ENCODE results near the gene ABCD1.
"Not testable (repeated sequence)": the region's sequence is repeated elsewhere in the genome, so short reads cannot be mapped to it uniquely, and the experiment has no call there.

The ABCD1 gene

DNA sequence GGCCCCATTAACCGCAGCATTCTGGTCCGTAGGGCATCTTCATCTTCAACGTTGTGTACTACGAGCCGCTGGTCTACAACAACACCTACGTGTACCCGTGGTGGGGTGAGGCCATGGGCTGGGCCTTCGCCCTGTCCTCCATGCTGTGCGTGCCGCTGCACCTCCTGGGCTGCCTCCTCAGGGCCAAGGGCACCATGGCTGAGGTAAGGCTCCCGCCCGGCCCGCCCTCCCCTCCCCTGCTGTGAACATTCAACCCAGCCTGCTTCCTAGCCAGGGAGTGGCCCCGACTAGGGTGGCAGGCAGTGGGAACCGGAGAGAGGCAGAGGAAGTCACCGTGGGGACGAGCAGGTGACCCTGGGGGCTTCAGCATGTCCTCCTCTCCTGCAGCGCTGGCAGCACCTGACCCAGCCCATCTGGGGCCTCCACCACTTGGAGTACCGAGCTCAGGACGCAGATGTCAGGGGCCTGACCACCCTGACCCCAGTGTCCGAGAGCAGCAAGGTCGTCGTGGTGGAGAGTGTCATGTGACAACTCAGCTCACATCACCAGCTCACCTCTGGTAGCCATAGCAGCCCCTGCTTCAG is 29.9 kb upstream of the ABCD1 start:
- DNase-seq = no peak

- DNase-seq = no peak
Measured at GRCh38 chrX:153696100-153696499, 28.6 kb upstream of the ABCD1 start.

- DNase-seq = not testable (repeated sequence)
Measured at GRCh38 chrX:153696538-153696937, 28.1 kb upstream of the ABCD1 start.

- not testable (repeated sequence) for DNase-seq
Measured at GRCh38 chrX:153696986-153697722, 27.5 kb upstream of the ABCD1 start.

DNA sequence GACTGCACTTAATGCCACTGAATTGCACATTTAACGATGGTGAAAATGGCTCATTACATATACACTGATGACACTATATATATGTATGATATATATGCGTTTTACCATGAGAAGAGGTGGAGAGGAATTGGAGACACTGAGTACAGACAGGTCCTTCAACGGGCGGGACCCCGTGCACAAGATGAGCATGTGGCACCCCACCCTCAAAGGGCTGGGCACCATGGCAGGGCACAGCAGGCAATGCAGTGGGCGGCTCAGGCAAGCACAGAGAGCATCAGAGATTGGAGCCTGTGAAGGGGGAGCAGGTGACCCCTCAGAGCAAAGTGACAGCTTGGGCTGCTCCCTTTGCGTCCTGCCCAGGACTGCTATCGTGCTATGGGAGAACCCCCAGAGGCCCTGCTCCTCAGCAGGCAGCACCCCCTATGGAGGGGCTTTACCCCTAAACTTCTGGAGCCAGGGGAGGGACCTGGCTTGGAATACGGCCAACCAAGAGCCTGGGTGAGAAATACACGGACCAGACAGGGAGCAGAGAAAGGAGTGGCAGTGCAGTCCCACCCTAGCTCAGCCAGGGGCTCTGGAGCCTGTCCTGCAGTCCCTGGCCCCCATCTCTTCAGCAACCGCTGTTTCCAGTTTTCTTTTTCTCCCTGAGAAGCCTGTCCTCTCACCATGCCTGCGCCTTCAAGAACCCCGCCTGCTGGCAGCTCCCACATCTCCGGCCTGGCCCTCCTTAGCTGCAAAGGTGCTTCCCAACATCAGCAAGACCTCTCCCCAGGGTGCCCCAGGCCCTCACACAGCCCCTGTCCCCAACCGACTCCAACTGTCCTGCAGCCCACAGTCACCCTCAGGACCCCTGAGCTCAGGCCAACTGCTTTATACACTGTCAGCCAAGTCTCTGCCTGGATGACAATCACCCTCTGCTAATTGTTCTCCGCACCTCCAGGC is 26.5 kb upstream of the ABCD1 start:
- DNase-seq = no peak

DNA sequence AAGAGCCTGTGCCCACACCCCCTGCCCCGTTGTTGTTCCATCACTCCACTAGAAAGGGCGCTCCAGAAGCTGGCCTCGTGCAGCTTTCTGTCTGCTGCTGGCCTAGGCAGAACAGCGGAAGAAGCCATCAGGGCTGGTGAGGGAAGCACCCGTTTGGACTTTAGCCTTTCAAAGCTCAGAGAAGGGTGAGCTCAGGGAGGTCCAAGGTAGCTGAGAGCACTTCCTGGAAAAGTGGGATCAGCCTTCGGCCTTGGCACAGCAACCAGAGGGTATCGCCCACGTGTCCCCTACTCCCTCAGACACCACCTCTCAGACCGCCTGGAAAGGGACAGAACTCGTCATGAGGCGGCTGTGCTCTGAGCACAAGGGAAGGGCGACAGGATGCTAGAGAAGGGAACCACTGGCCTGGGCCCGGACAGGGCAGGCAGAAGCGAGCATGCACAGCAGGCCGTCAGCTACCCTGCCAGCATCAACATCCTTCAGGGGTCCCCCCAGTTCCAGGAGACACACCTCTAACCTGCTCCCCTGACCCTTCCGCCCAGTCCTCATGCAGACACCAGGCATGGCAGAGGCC is 25.4 kb upstream of the ABCD1 start:
- not testable (repeated sequence) for DNase-seq

DNA sequence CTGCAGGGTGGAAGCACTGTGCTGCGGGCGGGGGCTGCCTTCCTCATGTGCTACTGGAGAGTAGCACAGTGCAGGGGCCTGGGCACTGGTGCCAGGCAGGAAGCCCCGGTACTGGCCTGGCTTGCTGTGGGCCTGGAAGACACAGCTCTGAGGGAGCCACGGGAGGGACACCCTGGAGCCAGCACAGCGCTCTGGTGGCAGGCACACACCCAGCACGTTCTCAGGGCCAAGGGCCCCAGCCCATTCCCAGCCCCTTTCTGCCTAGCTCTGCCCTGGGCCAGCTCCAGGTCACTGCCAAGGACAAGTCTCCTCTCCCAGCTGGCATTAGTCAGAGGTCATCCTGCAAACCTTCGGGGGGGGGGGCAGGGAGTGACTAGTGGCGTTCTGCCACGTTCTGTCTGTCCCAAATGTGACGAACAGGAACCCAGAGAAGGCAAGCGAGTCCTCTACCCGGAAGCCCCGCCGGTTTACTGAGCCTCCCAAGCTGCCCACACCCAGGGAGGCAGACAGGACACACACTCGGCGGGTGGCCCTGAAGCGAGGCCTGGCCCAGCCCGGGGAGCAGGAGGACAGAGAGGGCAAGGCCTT is 24.8 kb upstream of the ABCD1 start:
- not testable (repeated sequence) for DNase-seq

GRCh38 chrX:153700376-153700945 is 24.2 kb upstream of the ABCD1 start:
- no peak for DNase-seq

- no peak for DNase-seq
Measured at GRCh38 chrX:153700967-153701366, 23.7 kb upstream of the ABCD1 start.

DNA sequence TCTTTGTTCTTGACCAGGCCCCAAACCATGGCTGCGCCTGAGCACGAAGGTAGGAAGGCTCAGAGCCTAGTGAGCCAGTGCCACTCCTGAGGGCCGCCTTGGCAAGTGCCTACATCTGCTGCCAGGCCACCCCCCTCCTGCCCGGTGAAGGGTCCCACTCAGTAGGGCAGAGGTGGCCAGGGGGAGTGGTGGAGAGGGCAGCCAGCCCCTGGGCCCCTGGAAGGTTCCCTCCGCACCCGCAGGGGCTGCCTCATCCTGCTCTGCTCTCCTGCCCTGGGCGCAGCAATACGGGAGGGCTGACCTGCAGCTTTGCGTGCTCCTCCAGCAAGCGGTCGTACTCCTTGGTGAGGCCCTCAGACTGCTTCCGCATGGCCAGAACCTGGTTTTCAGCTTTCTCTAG is 22.9 kb upstream of the ABCD1 start:
- DNase-seq = no peak

DNA sequence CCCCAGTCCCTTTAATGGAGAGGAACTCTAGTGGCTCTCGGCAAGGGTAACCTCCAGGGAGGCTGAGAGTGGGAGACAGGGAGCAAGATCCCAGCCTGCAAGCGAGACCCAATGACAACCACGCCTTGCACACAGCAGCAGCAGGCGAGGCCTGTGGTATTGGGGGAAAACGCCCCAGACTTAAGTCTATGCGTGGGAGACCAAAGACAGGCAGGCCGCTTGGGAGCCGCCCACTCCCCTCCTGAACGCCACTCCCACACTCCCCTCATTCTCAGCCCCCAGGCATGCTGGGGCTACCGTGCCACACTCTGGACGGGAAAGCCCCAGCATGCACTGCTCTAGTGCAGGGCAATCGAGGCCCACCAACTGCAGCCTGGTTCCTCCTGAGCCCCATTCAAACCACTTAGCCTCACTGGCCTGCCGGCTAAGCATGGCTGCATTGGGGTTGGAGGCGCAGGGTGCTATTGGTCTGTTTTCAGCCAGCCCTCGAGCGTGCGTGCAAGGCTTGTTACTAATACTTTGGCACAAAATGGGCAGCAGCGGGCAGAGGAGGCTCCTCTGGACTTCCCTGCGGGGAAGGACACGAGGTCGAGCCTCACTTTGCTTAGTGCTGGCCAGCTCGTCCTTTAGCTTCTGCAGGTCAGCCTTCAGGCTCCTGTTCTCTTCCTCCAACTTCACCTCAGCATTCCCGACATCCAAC is 22.2 kb upstream of the ABCD1 start:
- no peak for DNase-seq

DNA sequence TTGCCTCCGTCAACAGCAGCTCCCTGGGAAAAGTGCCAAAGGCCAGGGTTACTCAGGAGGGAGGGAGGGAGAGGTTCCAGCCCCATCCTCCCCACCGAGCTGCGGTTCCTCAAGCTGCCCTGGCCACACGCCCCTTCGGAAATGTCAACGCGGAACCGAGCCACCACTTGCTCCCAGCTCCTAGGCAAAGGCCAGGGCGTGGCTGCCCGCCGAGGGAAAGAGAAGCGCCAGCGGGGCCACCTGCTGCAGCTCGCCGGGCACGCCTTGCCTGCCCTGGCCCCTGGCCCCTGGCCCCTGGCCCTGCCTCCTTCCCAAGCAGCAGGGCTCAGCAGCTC is 21.7 kb upstream of the ABCD1 start:
- DNase-seq = no peak

DNA sequence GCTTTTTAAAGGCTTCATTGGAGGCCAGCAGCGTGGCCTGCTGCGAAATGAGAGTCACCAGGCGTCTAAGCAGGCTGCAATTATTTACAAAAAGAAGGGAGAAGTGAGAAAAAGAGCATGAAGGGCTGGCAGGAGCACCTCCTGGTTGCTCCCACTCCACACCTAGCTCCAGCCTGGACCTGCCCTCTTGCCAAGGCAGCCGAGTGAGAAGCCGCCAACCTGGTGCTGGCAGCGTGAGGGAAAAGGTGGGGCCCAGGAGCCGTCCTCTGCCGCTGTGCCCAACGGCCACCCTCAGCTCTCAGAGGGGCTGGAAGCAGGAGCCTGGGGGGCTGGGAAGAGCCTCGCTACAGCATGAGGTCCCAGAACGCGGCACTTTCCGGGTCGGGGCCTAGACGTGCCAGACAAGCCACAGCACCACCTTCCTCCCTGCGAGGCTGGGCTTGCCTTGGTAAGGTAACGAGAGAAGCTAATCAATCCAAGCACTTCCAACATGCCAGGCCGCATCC is 20.6 kb upstream of the ABCD1 start:
- no peak for DNase-seq

GRCh38 chrX:153704631-153705402 is 19.8 kb upstream of the ABCD1 start:
- DNase-seq = not testable (repeated sequence)

GRCh38 chrX:153705403-153706060 is 19.1 kb upstream of the ABCD1 start:
- DNase-seq = not testable (repeated sequence)

GRCh38 chrX:153706799-153707198 is 17.9 kb upstream of the ABCD1 start:
- DNase-seq = no peak

DNA sequence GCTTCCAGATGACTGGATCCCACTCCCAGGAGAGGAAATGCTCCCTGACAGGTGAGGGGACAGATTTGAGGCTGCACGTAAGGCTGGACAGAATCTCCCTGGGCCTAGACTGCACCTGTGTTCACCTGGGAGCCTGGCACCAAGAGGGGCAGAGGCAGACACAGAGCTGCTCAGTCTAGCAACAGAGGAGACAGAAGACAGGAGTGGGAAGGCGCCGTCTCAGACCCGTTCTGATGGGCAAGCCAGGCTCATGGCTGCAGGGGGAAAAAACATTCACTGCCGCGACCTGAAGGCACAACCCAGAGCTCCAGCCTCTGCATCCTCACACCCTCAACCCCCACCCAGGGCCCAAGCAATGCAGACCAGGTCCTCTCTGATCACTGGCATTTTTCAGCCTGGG is 17.2 kb upstream of the ABCD1 start:
- no peak for DNase-seq

DNA sequence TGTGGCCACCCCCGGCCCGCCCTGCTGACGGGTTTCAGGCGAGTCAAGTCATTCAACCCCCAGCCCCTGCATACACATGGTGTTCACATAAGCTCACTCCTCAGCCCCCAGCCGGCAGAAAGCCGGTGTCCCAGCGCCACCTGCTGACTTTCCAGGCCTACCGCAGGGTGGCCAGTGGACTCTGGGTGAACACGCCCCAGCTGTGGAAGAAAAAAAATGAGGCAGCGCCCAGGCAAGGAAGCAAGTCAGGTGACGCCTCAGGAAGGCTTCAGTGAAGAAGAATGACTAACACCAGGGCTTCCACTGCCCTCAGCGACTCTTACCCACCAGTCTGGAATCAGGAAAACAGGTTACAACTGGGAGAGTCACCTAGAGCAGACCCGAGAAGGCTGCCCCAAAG is 16.2 kb upstream of the ABCD1 start:
- peak; percentile 17 for DNase-seq

DNA sequence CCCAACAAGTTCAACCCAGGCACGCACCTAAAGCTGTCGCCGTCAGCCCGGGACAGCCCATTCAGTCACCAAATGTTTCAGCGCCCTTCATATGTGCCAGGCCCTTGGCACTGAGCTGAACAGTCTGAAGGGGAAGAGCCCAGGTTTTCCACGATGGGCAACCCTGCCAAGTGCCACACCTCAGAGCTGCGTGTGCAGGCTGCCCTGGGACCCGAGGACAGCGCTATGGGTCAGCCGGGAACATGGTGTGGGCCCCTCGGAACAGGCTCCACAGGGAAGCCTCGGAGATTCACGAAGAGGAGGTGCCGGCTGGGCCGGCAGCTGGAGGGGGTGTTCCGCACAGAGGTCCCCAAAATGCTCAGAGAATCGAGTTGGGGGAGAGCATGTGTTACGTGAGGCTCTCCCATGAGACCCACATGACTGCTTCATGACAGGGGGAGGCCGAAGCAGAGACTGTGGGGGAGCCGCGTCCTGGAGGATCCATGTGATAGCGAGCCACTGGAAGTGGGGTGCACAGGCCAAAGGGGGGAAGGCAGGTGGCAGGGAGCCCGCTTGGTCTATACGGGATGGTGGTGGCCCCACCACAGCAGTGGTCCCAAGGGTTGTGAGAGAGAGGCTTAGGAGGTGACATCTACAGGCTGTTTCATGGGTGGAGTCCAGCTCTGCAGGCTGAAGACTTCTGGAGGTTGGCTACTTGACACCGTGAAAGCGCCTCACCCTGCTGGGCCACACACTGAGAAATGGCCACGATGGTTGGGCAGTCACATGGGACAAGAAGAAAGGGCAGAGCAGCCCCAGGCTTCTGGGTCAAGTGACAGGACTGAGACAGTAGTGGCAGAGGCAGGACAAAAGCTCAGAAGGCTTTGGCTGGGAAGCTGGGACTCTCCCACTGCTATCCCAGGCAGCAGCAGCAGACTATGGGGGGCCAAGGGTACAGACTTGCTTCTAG is 14.7 kb upstream of the ABCD1 start:
- no peak for DNase-seq

All from NCI-H1048 (cell line).